Measurements from ENCODE around the gene LGR5. TPM values are rescaled to one million over a fixed set of nuclear protein-coding genes. Genes with fewer than 3 reads are reported as not detected.

The LGR5 gene
- total and polyA plus RNA-seq, 2 of the 8 experiments (the other 6 are each of a cell fraction or from before 2014, with no cell fraction given): 0.08 to 0.19 TPM

DNA sequence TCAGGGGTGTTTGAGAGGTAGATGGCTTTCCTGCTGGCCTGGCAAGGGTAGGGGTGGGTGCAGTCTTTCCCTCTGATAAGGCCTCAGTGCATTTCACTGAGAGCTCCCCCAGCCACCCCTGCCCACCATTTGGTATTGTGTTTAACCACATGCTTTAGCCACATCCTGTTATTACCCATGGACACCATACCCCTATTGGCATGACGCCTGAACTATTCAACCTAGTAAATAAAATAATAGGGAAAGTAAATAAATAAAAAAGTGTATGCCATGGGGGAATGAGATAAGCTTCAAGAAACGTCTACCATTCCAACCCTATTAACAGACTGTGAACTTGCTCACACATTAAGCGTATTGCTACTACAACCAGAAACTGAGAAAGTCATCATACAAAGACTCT, 7.6 kb upstream of the LGR5 start (continued):
- TF ChIP-seq HDAC6 (IDR thresholded peaks at IDR 0.05; ENCODE audit: low read depth, low read length) (no peak), RFX5 (IDR thresholded peaks at IDR 0.05; ENCODE audit: borderline replicate concordance, low read depth, low read length) (no peak), SIRT6 (IDR thresholded peaks at IDR 0.05; ENCODE audit: low read length) (no peak), HDAC2 (IDR thresholded peaks at IDR 0.05; ENCODE audit: borderline replicate concordance in 1 of 2, low read depth in 2 of 2, low read length in 2 of 2) (no peak), CHD2 (IDR thresholded peaks at IDR 0.05; ENCODE audit: low read length) (no peak)
